Neural progenitor cell (in vitro differentiated cells): Measurements from ENCODE around the gene ZDHHC13.

Experiments used
- CTCF ChIP-seq: fragments of 200-600 bp; sonication (generic); IDR thresholded peaks from 2 replicates; pipeline ENCODE4 v1.5.1; 2017; ENCODE audit warnings: antibody characterized with exemption, mild to moderate bottlenecking
- EZH2 ChIP-seq: fragments of 200-600 bp; sonication (generic); IDR thresholded peaks from 2 replicates; pipeline ENCODE4 v1.6.1; 2017; ENCODE audit warnings: antibody characterized with exemption, mild to moderate bottlenecking, moderate library complexity

GRCh38 chr11:19094859-19095258 lies 22.1 kb upstream of the ZDHHC13 start:
- TF ChIP-seq CTCF (no peak), EZH2 (no peak)
